ENCODE data around the gene POLR1C.
"Not testable (repeated sequence)": the region's sequence is repeated elsewhere in the genome, so short reads cannot be mapped to it uniquely, and the experiment has no call there.

POLR1C gene, protein sequence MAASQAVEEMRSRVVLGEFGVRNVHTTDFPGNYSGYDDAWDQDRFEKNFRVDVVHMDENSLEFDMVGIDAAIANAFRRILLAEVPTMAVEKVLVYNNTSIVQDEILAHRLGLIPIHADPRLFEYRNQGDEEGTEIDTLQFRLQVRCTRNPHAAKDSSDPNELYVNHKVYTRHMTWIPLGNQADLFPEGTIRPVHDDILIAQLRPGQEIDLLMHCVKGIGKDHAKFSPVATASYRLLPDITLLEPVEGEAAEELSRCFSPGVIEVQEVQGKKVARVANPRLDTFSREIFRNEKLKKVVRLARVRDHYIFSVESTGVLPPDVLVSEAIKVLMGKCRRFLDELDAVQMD

GRCh38 chr6:43516697-43517504 is at the start of gene POLR1C, which contains the start of gene YIPF3:
Gene POLR1C (plus strand): TSS chr6:43517089. CDS start chr6:43517110, 21 bp downstream.
Gene YIPF3 (minus strand): TSS chr6:43516926. CDS start chr6:43516807, 119 bp downstream.
- peak; percentile 95 to 96 for DNase-seq

DNA sequence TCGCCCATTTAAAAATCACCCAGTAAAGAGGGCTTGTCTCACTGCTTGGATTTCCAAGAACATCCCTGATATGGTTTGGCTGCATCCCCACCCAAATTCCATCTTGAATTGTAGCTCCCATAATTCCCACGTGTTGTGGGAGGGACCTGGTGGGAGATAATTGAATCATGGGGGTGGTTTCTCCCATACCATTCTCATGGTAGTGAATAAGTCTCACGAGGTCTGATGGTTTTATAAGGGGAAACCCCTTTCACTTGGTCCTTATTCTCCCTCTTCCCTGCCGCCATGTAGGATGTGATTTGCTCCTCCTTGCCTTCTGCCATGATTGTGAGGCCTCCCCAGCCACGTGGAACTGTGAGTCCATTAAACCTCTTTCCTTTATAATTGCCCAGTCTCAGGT is 49.6 kb upstream of the POLR1C start:
- not testable (repeated sequence) for DNase-seq

- DNase-seq: no peak
These were observed 49.1 kb upstream of the POLR1C start for GRCh38 chr6:43467752-43468151.

DNA sequence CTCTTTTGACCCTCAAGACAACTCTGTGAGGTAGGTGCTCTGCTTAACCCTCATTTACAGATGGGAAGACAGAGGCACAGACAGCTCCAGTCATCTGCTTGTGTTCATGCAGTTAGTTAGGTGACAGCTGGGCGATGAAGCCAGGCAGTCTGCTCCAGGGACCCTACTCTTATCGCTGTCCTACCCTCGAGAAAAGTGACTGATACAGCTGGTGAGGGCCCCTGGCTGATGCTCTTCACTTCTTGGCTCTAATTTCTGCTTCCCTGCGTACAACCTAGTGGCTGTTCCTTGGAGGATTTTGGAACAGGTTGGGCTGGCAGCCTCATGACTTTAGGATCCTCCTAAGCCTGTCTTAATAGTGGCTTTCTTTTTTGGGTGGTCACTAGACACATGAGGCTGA is 48.6 kb upstream of the POLR1C start:
- no peak for DNase-seq

DNA sequence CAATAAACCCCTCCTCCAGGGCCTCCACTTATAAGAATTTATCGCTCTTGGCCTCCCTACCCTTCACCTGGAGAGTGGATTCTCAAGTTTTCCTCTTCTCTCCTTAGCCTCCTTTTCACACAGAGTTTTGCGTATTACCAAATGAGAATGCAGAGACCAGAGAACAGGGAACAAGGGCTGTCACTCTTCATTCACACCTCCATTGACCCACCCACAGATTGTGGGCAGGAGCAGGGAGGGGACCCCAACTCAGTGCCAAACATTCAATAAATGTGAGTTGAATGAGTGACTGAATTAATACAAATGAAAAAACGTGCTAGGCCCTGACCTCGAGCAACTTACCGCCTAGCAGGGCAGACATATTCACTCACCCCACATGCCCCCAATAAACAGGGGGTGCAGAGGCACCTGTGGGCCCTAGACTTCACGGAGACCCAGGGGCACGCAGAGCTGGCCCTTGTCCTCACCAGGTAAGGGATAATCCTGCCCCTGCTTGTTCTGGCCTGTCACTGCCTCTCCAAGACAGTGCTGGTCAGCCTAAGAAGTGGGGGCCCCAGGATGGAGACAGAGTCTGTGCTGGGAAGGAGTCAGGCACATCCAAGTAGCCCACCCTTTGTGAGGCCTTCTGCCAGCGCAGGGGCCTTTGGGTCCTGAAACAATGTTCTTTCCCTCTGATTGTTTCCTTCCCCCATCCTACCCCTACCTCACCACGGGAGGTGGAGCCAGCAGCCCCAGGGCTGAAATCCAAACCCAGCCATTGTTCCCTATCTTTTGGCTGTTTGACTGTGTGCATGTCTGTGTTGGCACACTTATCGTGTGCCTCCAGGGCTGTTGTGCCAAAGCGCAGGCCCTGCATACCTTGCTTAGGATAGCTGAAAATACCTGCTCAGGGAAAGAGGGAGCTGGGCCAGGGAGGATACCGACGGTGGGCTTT is 47.9 kb upstream of the POLR1C start:
- DNase-seq: no peak

GRCh38 chr6:43469947-43470346 is 46.9 kb upstream of the POLR1C start:
- DNase-seq: no peak

DNA sequence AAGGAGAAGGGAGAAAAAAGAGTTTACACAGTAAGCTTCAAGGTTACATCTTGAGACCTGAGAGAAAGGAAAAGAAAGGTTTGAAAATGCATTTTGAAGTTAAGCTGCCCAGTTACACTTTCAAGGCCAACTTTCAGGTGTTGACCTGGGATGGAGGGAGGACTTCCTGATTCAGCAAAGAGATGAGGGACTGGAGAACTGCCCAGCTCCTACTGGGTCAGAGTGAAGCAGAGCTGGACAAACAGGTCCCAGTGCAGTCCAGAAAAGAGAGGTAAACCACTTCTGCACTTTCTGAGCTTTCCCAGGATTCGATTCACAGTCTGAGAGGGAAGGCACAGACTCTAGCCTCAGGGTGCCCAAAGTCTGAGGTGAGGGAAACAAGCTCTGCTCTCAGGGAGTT is 45.5 kb upstream of the POLR1C start:
- DNase-seq: no peak

GRCh38 chr6:43472515-43472914 is 44.4 kb upstream of the POLR1C start:
- no peak for DNase-seq

- DNase-seq: no peak
These were observed 41.4 kb upstream of the POLR1C start for GRCh38 chr6:43475516-43475915.

GRCh38 chr6:43476746-43477145 is 40.1 kb upstream of the POLR1C start:
- DNase-seq: no peak

DNA sequence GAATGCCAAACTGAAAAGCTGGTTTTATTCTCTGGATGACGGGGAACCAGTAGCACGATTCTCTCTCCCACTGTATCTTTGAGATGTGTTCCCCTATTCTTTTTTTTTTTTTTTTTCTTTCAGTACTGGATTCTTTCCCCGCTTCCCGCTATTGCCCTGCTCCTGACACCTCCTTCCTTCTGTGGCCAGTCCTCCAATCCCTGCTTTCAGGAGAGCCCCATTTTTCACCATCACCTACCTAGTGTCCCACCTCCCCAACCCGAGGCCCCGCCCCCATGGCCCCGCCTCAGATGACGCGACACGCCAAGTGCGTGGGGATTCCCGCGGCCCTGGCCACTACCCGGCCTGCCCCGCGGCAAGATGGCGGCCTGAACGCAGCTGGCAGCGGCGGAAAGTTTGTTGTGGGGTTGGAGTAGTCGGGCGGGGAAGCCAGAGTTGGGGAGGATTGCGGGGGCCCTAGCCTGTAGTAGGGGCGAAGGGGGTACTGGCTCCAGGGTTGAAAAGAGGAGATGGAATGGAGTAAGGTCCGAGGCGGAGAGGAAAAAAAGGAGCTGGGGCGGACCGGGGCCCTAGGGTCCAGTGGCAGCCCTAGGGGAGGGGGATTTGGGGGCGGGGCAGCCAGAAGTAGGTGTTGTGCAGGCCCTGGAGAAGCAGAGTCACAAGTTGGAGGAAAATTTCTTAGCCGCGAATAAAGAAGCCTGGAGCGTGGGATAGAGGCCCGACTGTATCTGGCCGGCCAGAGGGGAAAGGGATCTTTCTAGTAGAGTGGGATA is 39.5 kb upstream of the POLR1C start, which contains the start of gene TJAP1:
TJAP1 (plus strand) TSS at position 336 of the 773 bp plus-strand sequence. CDS start 21,432 bp downstream, outside the sequence.
- peak; percentile 97 to 99 for DNase-seq

DNA sequence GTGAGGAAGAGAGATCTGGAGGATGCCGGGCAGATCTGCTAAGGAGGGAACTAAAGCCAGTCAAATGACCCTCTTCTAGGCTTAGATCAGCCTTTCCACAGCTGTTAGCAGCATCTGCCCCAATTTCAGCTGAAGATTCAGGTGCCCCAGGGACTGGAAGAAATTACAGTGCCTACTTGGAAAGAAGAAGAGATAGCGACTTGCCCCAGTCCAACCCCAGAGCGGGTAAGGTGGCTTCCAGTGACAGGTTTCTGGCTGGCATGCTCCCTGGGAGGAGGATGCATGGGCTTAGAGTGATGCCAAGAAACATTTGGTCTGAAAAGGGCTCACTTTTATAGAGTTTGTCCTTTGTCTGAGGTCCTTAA is 38.9 kb upstream of the POLR1C start:
- no peak for DNase-seq

GRCh38 chr6:43481075-43481474 is 35.8 kb upstream of the POLR1C start:
- DNase-seq: no peak

GRCh38 chr6:43481591-43482236 is 35.2 kb upstream of the POLR1C start:
- no peak for DNase-seq

DNA sequence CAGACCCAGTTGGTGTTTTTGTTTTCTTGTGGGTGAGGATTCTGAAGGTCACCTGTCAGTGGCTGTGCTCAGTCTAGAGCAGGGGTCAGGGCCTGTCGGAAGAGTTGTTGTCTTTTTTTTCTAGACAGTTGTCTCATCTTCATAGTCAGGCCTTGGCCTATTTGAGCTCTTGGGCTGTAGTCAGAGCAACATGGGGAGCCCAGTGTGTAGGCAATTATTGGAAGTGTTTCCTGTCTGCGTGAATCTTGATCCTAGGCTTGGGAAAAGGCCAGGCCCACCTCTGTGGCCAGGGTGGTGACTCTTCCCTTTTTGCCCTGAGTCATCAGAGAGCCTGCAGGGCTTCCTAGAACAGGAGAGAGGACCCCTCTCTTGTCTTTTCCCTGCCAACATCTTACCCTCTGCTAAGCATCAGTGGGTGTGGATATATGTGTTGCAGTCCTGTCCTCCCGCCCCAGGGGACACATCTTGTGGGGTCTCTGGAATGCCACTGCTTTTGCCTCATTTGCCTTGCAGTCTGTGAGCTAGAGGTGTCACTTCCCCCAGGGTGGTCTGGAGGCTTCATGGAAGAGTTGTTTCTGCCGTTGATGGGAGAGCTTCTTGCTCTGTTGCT is 28.1 kb upstream of the POLR1C start:
- no peak for DNase-seq

GRCh38 chr6:43489277-43490072 is 27.4 kb upstream of the POLR1C start:
- no peak for DNase-seq

- DNase-seq: no peak
These were observed 26.4 kb upstream of the POLR1C start for GRCh38 chr6:43490523-43490939.

DNA sequence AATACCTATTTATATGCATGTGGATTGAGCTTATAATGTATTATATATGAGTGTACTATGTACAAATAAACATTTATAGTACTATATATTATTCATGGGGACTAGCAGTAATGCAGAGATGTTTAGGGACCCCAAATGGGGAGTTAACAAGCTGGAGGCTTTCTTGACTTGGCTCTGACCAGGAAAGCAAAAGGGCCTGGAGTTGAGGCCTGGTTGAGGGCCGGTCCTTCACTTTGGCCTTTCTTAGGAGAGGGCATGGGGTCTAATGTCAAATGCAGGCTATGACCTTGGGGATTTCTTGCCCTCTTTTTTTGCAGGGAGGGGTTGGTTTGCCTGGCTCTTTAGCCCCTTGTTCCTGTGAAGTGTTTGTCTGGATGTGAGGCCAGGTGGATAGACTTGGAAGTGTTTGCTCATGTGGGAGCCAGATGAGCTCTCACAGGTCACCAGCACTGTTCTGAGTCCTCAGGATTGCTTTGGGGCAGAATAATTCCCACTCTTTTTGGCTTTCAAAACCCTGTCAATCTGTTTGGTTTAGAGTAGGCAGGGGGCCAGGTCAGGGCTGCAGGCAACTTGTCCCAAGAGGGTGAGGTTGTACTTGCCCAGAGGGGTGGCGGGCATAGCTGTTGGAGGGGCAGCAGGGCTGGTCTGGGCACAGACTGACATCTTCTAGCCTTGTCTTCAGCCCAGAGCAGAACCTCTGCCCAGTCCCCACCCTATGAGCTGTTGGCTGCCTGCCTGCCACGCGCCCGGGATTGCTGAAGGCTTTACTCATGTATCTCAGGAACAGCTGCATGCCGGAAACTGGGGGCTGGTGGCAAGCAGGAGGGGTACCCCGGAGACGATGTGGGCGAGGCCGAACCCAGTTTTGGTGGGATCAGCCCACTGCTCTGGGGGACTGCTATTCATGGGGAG is 24.9 kb upstream of the POLR1C start:
- DNase-seq: no peak

- DNase-seq: no peak
These were observed 24.2 kb upstream of the POLR1C start for GRCh38 chr6:43492673-43493072.
